GM20000 (cell line): Measurements from ENCODE around the gene USH2A.

Experiments used
- DNase-seq: peaks from one replicate; pipeline ENCODE4 v3.0.0; 2012; ENCODE audit warnings: low spot score
- CTCF ChIP-seq: IDR thresholded peaks from 2 replicates; pipeline ENCODE4 v1.5.1; 2012; ENCODE audit warnings: mild to moderate bottlenecking, control low read depth; ENCODE audit errors: extremely low read depth, missing control alignments

Gene USH2A

GRCh38 chr1:216057947-216058346 is 365.3 kb downstream of the USH2A start:
- TF ChIP-seq CTCF = no peak
- no peak for DNase-seq

GRCh38 chr1:216057063-216057462 is 366.2 kb downstream of the USH2A start:
- no peak for DNase-seq
- TF ChIP-seq CTCF = no peak

GRCh38 chr1:216055004-216055403 is 368.2 kb downstream of the USH2A start:
- TF ChIP-seq CTCF = no peak

GRCh38 chr1:216054600-216054999 is 368.6 kb downstream of the USH2A start:
- no peak for TF ChIP-seq CTCF
- no peak for DNase-seq

More at GRCh38 chr1:216055004-216055403, 368.2 kb downstream of the USH2A start:
- no peak for DNase-seq

GRCh38 chr1:216051071-216051470 is 372.2 kb downstream of the USH2A start:
- DNase-seq = no peak
- no peak for TF ChIP-seq CTCF

- no peak for TF ChIP-seq CTCF
- DNase-seq = no peak
Measured at GRCh38 chr1:216049741-216050430, 373.4 kb downstream of the USH2A start.

- no peak for DNase-seq
- TF ChIP-seq CTCF = no peak
Measured at GRCh38 chr1:216047811-216048572, 375.3 kb downstream of the USH2A start.
